OCI-LY1 (cell line): Measurements from ENCODE around the gene PTGDS.

Experiments
- EZH2 ChIP-seq: fragments of 200-600 bp; sonication (generic), shearing (Covaris generic); IDR thresholded peaks from 2 replicates; pipeline ENCODE4 v1.8.0; 2017; ENCODE audit warnings: borderline replicate concordance, mixed run types, mild to moderate bottlenecking, antibody characterized with exemption, low read length, moderate library complexity, mixed read lengths
- TF ChIP-seq, protein P1 (sequence below): fragments of 200-600 bp; sonication (generic), shearing (Covaris generic); IDR thresholded peaks from 2 replicates; pipeline ENCODE4 v1.5.1; 2017; ENCODE audit warnings: mild to moderate bottlenecking, antibody characterized with exemption, low read length, moderate library complexity, mixed read lengths

DNA sequence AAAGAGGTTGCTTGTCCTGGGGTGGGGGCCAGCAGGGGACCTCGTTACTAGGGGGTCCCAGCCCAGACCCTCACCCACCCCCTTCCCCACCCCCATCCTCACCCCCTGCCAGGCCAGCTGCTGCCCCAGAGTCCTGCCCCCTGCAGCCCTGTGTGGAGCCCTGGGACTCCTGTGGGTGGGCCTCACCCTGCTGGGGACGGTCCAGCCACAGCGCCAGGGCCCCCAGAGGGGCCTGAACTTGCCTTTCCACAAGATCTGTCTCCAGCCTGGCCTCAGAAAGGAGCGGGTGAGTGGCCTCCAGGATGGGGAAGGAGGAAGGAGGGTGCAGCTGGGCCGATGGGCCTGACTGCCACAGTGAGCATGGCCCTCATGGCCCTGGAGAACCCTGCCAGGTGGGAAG, 7.5 kb upstream of the PTGDS start:
- TF ChIP-seq, protein P1, sequence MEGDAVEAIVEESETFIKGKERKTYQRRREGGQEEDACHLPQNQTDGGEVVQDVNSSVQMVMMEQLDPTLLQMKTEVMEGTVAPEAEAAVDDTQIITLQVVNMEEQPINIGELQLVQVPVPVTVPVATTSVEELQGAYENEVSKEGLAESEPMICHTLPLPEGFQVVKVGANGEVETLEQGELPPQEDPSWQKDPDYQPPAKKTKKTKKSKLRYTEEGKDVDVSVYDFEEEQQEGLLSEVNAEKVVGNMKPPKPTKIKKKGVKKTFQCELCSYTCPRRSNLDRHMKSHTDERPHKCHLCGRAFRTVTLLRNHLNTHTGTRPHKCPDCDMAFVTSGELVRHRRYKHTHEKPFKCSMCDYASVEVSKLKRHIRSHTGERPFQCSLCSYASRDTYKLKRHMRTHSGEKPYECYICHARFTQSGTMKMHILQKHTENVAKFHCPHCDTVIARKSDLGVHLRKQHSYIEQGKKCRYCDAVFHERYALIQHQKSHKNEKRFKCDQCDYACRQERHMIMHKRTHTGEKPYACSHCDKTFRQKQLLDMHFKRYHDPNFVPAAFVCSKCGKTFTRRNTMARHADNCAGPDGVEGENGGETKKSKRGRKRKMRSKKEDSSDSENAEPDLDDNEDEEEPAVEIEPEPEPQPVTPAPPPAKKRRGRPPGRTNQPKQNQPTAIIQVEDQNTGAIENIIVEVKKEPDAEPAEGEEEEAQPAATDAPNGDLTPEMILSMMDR = no peak
- TF ChIP-seq EZH2 = no peak
